Activated naive CD4-positive, alpha-beta T cell (primary cell): Measurements from ENCODE around the gene SESTD1.
"Not testable (repeated sequence)": the region's sequence is repeated elsewhere in the genome, so short reads cannot be mapped to it uniquely, and the experiment has no call there.

Experiments
- DNase-seq, 4 experiments: peaks; one replicate each; lab custom pipeline; 2025; lab: John Stamatoyannopoulos, UW

Gene SESTD1

DNA sequence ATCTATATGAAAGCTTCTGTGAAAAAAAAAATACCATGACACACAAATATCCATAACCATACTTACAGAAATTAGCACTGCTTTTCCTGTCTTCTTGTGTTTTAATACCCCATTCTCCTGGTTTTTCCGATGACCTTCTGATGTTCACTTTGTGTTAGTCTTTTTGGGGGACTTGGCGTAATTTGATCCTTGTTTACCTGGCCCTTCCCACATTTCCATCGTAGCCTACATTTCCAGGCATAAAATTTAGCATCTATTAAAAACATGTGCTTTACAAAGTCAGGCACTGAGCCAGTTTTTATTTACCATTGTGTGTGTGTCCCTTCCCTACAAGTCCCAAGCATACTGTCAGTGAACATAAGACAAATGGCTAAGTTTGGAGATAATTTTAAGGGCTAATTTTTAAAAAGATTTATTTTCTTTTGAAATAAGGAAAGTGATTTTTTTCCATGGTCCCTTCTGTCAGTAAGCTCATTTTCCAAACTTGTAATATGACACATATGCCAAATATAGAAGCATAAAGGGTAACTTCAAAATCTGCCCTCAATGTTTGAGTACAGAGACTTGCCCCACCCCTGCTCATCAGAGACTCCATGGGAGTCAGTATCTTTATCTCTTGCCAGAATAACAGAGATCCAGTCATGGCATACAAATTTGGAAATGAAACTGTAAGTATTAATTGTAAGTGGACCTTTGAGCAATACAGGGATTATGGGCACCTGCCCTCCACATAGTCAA is 27.3 kb downstream of the SESTD1 start:
- no peak for DNase-seq

- DNase-seq = no peak
Measured at GRCh38 chr2:179235463-179236108, 29.0 kb downstream of the SESTD1 start.

DNA sequence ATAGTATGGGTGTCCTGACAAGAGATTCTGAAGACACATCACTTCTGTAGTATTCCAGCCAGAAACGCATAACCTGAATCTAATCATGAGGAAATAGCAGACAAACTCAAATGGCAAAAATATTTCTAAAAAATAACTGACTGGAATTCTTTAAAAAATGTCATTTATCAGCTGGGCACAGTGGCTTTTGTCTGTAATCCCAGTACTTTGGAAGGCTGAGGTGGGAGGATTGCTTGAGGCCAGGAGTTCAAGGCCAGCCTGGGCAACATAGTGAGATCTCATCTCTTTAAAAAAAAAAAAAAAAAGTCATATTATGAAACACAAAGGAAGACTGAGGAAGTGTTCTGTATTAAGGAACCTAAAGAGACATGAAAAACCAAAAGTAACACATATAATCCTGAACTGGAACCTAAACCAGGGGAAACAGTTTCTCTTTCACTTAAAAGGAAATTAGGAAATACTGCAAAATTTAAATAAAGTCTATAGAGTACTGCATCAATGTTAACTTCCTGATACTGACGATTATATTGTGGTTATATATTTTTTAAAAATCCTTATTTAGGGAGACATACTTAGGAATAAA is 29.9 kb downstream of the SESTD1 start:
- DNase-seq = no peak

DNA sequence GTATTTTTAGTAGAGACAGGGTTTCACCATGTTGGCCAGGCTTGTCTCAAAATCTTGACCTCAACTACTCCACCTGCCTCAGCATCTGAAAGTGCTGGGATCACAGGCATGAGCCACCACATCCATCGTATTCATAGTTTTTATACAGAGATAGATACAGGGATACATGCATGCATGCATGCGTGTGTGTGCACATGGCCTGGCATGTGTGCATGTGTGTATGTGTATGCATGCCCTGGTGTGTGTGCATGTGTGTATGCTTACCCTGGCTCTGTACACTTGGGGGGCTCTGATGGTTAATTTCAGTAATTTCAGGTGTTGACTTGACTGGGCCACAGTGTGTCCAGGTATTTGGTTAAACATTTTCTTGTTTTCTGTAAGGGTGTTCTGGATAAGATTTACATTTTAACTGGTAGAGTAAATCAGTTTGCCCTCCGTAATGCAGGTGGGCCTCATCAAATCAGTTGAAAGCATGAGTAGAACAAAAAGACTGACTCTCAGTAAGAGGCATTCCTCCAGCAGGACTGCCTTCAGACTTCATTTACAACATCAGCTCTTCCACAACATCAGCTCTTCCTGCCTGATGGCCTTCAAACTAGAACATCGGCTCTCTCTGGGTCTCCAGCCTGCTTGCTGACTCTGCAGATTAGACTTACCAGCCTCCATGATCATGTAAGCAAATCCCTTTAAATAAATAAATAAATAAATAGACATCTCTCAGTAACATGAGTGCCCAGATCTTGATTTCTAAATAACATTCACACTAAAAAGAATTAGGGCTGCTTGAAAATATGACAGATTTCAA is 30.8 kb downstream of the SESTD1 start:
- DNase-seq = no peak

DNA sequence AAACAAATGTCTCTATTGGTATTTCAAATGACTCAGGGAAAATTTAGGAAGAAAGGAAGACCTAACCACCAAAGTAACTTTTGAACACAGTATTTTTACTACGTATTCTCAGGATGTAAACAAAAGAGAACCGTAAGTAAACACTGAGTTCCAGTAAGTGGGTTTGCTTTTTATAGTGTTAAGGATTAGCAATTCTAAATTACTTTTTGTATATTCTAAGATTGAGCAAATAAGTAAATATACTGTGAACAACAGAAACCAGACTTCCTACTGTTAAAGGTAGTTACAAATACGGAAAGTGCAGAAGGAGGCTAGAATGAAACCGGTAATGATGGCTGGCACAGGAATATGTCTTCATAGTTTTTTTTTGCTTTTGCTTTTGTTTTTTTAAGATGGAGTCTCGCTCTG is 31.5 kb downstream of the SESTD1 start:
- DNase-seq = no peak

- DNase-seq = no peak
Measured at GRCh38 chr2:179226961-179227259, 37.7 kb downstream of the SESTD1 start.

- DNase-seq = no peak
Measured at GRCh38 chr2:179226203-179226960, 38.2 kb downstream of the SESTD1 start.

DNA sequence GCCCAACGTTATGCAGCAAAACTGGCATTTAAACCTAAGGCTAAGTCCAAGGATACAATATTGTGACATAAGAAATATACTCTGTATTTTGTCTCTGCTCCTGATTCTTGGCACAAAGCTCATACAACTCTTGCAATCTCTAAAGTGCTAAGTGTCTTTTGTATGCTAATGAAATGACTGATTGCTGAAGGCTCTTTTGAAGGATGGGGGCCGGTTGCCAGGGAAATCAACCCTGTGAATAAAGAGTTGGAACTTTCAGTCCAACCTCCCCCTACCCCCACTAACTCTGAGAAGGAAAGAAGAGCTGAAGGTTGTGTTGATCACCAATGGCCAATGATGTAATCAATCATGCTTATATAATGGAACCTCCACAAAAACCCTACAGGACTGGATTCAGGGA is 40.3 kb downstream of the SESTD1 start:
- no peak for DNase-seq

GRCh38 chr2:179222076-179222475 is 42.6 kb downstream of the SESTD1 start:
- no peak for DNase-seq

DNA sequence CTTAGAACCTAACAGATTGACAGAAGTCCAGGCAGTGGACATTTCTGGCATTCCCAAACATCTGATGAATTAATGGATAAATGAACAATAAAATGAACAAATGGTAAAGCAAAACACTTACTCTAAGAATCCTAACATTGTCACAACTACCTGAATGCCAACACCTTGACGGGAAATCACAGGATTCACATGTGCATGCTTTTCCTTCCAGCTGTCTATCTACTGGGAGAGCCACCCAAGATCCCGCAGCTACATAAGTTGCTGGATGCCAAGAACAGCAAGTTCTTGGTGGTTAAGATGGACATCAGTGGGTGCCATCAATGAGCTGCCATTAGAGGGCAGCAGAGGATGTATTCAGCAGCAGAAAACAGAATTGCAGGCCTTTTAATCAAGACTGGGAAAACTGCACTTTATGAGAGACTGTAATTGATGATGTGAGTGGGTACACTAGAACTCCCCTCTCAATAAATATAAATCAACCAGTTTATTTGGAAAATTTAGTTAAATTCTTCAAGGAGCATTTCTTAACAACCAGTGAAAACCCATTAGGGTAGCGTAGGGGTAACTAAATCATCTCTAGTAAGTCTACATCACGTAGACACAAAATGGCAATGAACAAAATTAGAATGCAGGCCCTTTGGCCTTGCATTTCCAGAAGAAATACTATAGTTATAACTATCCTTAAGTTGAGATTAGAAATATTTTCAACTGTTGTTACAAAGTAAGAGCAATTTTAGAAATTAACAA is 45.6 kb downstream of the SESTD1 start:
- peak in 2 of 4 experiments; percentile 2 to 27 for DNase-seq

DNA sequence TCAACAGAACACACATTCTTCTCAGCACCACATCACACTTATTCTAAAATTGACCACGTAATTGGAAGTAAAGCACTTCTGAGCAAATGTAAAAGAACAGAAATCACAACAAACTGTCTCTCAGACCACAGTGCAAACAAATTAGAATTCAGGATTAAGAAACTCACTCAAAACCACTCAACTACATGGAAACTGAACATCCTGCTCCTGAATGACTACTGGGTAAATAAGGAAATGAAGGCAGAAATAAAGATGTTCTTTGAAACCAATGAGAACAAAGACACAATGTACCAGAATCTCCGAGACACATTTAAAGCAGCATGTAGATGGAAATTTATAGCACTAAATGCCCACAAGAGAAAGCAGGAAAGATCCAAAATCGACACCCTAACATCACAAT is 50.0 kb downstream of the SESTD1 start:
- not testable (repeated sequence) for DNase-seq

DNA sequence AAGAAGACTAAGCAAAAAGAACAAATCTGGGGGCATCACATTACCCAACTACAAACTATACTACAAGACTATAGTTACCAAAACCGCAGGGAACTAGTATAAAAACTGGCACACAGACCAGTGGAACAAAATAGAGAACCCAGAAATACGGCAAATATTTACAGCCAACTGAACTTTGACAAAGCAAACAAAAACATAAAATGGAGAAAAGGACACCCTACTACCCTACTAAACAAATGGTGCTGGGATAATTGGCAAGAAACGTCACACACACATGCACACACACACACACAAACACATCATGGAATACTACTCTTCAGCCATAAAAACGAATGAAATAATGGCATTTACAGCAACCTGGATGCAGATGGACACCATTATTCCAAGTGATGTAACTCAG is 53.3 kb downstream of the SESTD1 start:
- DNase-seq = no peak

- not testable (repeated sequence) for DNase-seq
Measured at GRCh38 chr2:179208277-179208676, 56.4 kb downstream of the SESTD1 start.

DNA sequence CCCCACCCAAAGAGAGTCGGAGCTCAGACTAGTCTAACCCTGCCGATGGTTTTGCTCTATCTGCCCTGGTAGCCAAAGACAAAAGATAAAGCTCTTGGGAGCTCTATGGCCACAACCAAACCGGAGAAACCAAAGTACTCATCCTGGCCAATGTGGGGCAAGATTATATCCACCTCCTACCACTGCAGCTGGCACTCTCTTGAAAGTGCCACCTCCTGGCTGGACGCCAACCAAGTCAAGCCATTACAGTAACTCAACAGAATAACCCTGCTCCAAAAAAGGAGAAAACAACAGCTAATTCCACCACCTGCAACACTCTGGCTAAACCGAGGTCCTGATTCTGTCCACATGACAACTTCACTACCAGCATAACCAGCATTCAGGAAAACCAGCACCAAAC is 57.6 kb downstream of the SESTD1 start:
- DNase-seq = no peak

- no peak for DNase-seq
Measured at GRCh38 chr2:179201869-179202268, 62.8 kb downstream of the SESTD1 start.

- DNase-seq = not testable (repeated sequence)
Measured at GRCh38 chr2:179195926-179196590, 68.6 kb downstream of the SESTD1 start.

DNA sequence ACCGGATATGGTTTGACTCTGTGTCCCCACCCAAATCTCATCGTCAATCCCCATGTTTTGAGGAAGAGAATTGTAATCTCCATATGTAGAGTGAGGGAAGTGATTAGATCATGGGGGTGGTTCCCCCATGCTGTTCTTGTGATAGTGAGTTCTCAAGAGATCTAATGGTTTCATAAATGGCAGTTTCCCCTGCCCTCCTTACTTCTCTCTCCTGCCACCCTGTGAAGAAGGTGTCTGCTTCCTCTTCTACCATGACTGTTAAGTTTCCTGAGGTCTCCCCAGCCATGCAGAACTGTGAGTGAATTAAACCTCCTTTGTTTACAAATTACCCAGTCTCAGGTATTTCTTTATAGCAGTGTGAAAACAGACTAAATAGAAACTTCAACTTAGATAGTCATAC is 69.5 kb downstream of the SESTD1 start:
- DNase-seq = no peak

DNA sequence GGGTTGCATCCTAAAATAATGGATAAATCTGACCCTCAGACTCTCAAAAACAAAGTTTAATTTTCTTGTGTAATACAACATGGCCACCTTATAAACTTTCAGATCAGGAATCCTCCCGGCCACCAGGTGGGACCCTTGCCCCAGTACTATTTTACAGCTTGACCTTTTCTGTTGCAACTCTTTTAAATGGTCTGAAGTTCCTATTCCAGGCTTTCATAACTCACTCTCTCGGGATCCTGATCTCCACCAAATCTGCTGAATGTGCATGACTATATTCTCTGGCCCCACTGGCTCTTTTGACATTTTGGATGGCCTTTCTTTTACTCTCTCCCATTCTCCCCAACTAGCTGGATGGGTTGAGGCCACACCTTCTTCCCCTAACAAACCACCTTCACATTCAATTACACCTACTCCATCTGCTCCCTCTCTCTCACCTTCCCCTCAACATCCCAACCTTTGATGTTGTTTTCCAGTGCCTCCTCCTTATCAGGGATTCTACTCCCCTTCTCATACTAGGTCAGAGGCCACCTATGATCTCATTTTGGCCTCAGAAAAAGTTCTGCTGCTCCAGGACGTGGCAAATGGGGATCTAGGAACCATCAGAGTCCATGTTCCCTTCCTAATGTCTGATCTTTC is 70.8 kb downstream of the SESTD1 start:
- no peak for DNase-seq

GRCh38 chr2:179191110-179191509 is 73.5 kb downstream of the SESTD1 start:
- no peak for DNase-seq

GRCh38 chr2:179186126-179186525 is 78.5 kb downstream of the SESTD1 start:
- DNase-seq = no peak
